ENCODE data around the gene DGKK.
"Not testable (repeated sequence)": the region's sequence is repeated elsewhere in the genome, so short reads cannot be mapped to it uniquely, and the experiment has no call there.

DGKK gene

GRCh38 chrX:50407976-50408375 lies 62.6 kb downstream of the DGKK start:
- no peak for DNase-seq

DNA sequence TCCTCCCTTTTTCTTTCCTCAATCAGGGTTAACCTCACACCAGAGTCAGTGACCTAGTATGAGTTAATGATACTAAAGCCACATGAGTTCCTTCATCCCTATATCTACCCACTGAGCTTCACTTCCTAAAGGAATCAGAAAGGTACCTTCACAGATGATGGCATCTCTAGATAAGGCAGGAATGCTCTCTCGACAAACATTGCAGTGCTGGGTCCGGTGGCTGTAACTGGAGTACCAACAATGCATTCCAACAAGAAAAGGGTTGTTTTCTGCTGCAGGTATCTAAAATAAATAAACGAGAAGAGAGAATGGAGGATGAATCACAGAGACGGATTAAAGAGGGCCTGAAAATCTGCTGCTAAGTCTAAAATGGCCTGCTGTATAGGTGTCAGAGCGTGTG lies 66.7 kb downstream of the DGKK start:
- DNase-seq = no peak

- no peak for DNase-seq
Observed at GRCh38 chrX:50402886-50403285, 67.7 kb downstream of the DGKK start.

- no peak for DNase-seq
Observed at GRCh38 chrX:50393902-50394301, 76.7 kb downstream of the DGKK start.

DNA sequence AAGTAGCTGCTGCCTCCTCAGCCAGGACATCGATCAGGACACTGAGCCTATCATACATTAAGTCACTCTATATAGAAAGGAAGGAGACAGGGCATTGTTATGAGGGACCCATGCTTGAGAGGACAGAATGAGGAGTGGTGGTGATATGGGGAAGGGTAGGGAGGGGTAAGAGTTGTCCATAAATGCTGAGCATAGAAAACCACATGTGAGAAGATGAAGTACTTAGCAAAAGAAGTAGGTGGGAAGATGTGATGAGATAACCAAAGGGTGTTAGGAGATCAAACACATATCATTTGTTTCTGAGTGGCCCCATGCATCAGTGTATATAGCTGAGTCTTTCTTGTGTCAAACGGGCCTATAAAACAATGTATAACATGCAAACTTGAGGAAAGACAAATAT lies 84.1 kb downstream of the DGKK start:
- no peak for DNase-seq

DNA sequence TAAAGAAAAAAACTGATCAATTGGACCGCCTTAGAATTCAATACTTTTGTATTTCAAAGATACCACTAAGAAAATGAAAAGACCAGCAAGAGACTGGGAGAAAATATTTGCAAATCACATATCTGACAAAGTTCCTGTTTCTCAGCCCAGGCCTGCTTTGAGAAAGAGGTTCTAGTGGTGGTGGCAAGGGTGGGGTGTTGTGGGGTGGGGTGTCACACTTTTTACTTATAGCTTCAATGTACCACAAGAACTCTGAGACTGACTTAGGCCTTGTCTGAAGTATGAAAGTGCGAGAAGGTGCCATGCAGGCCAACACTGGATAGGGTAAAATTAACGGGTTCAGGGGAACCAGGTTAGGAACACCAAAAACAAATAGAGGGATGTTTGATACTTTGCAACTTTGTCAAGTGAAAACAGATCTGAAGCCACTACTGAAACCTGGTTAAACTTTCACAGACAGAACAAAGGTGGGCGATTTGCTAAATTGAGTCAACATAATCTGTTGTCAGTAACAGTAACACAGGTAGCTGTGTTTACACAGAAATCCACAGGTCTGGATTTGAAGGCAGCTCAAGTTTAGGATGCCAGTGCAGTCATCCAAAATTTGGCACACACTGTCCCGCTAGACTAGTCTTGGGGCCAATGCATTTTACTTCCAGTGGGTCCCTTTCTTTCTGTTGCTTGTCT lies 88.8 kb downstream of the DGKK start:
- DNase-seq = no peak

DNA sequence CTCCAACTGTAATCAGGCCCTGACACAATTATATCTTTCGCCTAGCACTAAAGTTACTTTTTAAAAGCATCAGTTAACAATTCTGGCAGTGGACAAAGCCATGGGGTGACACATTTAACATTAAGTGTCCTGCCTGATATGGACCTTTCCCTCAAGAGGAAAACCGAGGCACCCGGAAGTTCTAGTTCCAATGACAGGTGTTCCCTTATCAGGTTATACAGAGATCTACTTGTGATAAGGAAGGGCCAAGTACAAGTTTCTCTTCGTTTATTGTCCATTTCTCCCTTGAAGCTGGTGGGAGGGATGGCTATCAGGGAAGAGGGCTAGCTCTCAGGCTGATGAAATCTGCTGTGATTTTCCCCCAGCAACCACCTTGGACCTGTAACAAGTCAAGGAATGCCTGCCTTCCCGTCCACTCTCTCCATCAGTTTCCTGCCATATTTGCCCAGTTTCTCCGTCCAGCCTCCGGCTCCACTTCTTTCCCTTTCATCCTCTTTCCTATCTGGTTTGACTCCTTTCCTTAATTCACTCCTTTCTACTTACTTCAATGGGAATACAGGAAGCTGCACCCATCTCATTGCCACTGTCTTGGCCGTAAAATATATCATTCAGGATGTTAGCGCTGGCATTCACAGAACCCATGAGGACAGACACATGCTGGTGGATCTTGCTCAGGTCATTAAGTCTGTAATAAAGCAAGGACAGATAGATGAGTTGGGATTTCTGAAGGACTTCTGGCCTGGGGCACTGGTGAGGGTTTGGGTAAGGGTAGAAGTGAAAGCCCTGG lies 95.0 kb downstream of the DGKK start:
- DNase-seq = no peak

DNA sequence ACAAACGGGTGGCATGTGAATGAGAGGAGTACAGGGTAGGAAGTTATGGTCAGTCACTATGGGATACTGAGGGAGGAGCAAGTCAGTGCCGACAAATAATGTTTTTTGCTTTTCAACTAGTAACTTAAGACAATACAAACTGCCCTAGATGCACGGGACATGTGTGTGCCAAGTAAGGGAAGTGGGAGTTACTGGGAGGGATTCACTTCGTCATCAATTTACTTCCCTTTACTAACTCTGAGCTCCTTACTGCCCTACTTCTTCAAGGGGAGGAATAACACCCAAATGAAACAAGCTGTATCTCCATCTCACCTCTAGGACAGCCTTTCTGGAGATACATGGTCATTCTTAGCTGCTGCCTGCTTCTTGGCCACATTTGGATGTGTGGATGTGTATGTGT lies 97.7 kb downstream of the DGKK start:
- no peak for DNase-seq

DNA sequence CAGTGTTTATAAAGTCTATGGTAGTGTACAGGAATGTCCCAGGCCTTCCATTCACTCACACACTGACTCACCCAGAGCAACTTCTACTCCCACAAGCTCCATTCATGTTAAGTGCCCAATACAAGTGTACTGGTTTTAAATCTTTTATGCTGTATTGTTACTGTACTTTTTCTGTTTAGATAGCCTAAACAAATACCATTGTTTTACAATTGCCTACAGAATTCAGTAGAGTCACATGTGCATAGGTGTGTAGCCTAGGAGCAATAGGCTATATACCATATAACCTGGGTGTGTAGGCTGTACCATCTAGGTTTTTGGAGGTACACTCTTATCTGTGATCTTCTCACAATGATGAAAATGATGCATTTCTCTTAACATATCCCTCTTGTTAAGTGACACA lies 126.7 kb downstream of the DGKK start:
- DNase-seq = no peak

GRCh38 chrX:50333308-50333707 lies 137.3 kb downstream of the DGKK start:
- no peak for DNase-seq

DNA sequence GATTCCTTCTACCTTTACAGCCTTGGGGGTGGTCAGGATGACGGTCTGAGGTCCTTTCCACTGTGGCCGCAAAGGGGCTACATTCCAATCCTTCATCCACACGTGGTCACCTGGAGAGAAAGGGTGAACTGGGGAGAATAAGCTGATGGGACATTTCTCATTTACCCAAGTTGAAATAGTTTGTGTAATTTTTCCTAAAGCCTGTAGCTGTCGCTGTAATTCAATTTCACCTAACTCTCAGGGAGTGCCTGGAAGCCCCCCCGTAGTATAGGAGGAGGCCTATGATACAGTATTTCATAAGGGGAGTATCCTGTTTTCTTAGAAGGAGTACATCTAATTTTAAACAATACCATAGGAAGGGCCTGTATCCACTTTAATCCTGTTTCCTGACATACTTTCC lies 138.0 kb downstream of the DGKK start:
- not testable (repeated sequence) for DNase-seq

DNA sequence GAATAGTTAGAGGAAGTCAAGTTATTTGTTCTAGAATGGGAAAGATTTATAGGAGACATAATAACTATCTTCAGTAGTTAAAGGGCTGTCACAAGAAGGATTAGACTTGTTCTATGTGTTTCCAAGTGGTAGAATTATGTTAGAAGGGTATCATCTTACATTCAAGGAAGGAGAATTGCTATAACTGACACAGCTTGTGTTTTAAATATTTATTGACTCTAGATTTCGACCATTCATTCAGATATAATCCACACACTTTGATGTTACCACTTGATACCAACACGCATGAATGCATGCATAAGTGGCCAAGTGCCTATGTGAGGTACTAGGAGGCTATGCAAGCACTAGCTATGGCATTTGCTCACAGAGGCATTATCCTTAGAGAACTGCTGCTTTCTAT lies 143.4 kb downstream of the DGKK start:
- no peak for DNase-seq

Measured in stimulated activated CD4-positive, alpha-beta T cell treated with anti-CD3 and anti-CD28 coated beads, Interleukin-15, amount 100 ng/mL, for 24 hours (primary cell).